ENCODE measurements around the gene ZFYVE26.
"Not testable (repeated sequence)": the region's sequence is repeated elsewhere in the genome, so short reads cannot be mapped to it uniquely, and the experiment has no call there.

The ZFYVE26 gene

DNA sequence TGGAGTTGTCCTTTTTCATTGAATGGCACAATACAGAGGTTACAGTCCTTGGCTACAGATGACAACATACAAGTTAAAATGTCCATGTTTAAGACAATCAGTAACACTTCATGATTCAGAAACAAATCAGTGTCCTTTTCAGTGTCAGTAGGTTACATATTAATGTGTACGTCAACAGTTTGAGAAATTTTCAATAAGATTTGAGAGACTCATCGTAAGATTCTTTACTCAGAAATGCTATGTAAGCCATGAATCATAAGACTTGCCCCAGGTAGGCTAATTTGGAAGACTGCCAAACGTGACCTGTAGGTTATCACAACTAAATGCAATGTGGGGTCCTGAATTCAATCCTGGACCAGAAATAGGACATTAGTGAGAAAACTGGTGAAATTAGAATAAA lies 111.2 kb downstream of the ZFYVE26 start:
- no peak for DNase-seq

DNA sequence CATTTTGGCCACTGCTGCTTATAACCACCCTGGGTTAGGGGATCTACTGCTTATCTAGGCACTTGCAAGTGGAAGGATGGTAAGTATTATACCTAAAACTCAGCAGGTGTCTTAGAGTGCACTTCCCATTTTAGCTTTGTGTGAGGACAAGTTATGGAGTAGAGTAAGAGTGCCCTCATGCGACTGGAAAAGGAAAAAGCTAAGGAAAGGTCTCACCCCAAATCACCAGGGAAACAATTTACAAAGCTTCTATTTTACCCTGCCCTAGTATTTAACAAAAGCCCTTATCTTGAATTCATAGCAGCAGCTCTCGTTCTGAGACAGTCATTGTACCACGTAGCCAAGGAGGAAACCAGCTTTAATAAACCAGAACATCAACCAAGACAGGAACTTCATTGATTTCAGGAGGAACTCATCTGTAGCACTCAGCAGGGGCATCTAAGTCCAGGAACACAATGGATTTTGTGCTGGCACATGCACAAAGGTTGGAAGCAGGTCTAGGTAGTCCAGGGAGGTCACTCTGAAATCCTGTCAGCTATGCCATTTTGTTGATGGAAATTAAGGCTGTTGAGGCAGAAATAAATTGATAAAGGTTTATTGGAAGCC lies 111.8 kb downstream of the ZFYVE26 start:
- DNase-seq = peak; percentile 45

DNA sequence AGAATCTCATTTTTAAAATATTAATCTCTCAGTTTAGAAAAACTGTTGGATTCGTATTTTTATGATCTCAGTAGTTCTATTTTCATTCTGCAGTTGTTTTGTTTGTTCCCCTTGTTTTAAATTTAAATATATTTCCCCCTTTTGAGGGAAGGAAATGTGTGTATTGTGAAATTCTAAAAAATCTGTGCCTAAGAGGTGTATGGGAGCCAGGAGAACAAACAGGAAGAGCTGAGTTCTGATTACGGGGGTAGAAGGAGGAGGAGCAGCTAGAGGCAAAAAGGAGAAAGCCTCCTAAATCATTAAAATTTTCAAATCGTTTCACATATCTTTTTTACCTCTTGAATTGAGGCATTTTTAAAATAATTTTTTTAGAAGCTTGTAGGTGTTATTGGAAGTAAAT lies 112.4 kb downstream of the ZFYVE26 start:
- DNase-seq = no peak

DNA sequence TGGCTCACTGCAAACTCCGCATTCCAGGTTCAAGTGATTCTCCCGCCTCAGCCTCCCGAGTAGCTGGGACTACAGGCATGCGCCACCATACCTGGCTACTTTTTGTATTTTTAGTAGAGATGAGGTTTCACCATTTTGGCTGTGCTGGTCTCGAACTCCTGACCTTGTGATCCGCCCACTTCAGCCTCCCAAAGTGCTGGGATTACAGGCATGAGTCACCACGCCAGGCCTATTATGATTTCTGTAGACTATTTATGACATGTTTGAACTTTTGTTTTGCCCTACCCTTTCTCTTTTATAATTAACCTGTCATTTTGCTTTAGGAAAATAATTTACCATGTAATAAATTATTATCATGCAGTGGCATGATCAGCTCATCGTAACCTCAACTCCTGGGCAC lies 114.9 kb downstream of the ZFYVE26 start, which contains the start of gene RDH12:
RDH12 (plus strand) TSS at position 395 of the 400 bp plus-strand sequence. CDS start 20,757 bp downstream, outside the sequence.
- not testable (repeated sequence) for DNase-seq

DNA sequence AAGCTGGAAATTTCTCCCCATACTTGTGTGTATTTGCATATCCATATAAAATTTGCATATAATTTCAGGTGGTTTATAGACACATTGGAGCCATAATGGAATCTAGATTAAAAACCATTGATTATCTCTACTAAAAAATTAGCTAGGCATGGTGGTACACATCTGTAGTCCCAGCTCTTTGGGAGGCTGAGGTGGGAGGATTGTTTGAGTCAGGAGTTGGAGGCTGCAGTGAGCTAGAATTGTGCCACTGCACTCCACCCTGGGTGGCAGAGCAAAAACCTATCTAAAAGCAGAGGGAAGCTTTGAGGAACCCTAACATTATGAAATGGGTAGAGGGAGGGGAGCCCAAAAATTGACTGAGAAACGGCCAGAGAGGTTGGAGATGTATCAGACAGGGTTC lies 118.2 kb downstream of the ZFYVE26 start:
- DNase-seq = no peak

DNA sequence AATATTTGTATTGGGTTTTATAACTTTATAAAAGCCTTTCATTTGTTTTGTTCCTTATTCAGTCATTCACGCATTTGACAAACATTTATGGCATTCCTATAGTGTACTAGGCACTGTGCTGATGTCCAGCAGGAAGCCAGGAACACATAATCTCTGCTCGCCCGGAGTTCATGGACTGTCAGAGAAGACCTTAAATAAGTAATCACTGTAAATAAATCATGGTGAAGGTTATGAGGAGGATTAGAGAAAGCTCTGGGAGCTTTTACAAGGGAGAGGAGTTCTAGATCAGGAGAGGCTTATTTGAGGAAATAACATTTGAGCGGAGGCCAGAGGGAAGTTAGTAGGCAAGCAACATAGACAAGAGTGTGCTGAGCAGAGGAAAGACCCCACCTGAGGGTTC lies 119.4 kb downstream of the ZFYVE26 start:
- no peak for DNase-seq
